ENCODE results near the gene SLC8A2. TPM values are rescaled to one million over a fixed set of nuclear protein-coding genes. Genes with fewer than 3 reads are reported as not detected.

The SLC8A2 gene
- total RNA-seq, 1 experiment from 2014 or later: not detected

GRCh38 chr19:47447470-47448359, 24.0 kb downstream of the SLC8A2 start:
- Histone ChIP-seq H3K27ac (no peak overlapping the region), H3K4me3 (no peak overlapping the region), H3K36me3 (no peaks in the 10 kb centered on the region; the same call in 1 of the 2 replicates), H3K9me3 (replicated peaks) (peaks cover 11% of the 10 kb centered on the region), H3K4me1 (replicated peaks) (peaks cover 13% of the 10 kb centered on the region), H3K27me3 (replicated peaks) (peaks cover 96% of the 10 kb centered on the region)
- DNase-seq (ENCODE audit: low read depth in 1 of 2, low spot score in 2 of 2): peak; percentile 38 to 68

- H3K27ac ChIP-seq: no peak overlapping the region
- no peak for DNase-seq (ENCODE audit: low read depth in 1 of 2, low spot score in 2 of 2)
- no peak overlapping the region for H3K4me3 ChIP-seq
- H3K27me3 ChIP-seq (replicated peaks): peaks cover 96% of the 10 kb centered on the region
- peaks cover 13% of the 10 kb centered on the region for H3K4me1 ChIP-seq (replicated peaks)
- H3K36me3 ChIP-seq: no peaks in the 10 kb centered on the region; the same call in 1 of the 2 replicates
- H3K9me3 ChIP-seq (replicated peaks): peaks cover 11% of the 10 kb centered on the region
These were observed 24.9 kb downstream of the SLC8A2 start for GRCh38 chr19:47446534-47447469.

GRCh38 chr19:47445937-47446402, 25.7 kb downstream of the SLC8A2 start:
- peaks cover 13% of the 10 kb centered on the region for H3K4me1 ChIP-seq (replicated peaks)
- no peak overlapping the region for H3K4me3 ChIP-seq

GRCh38 chr19:47445527-47445926, 26.2 kb downstream of the SLC8A2 start:
- DNase-seq (ENCODE audit: low read depth in 1 of 2, low spot score in 2 of 2): no peak
- H3K4me3 ChIP-seq: no peak overlapping the region
- no peaks in the 10 kb centered on the region; the same call in 1 of the 2 replicates for H3K36me3 ChIP-seq
- H3K4me1 ChIP-seq (replicated peaks): peaks cover 13% of the 10 kb centered on the region
- no peak overlapping the region for H3K27ac ChIP-seq
- peaks cover 93% of the 10 kb centered on the region for H3K27me3 ChIP-seq (replicated peaks)
- H3K9me3 ChIP-seq (replicated peaks): peaks cover 11% of the 10 kb centered on the region

More at GRCh38 chr19:47445937-47446402, 25.7 kb downstream of the SLC8A2 start:
- DNase-seq (ENCODE audit: low read depth in 1 of 2, low spot score in 2 of 2): no peak
- no peak overlapping the region for H3K27ac ChIP-seq
- peaks cover 94% of the 10 kb centered on the region for H3K27me3 ChIP-seq (replicated peaks)
- H3K36me3 ChIP-seq: no peaks in the 10 kb centered on the region; the same call in 1 of the 2 replicates
- H3K9me3 ChIP-seq (replicated peaks): peaks cover 11% of the 10 kb centered on the region

GRCh38 chr19:47444388-47444821, 27.3 kb downstream of the SLC8A2 start:
- Histone ChIP-seq H3K9me3 (replicated peaks) (peaks cover 11% of the 10 kb centered on the region), H3K4me1 (replicated peaks) (peaks cover 13% of the 10 kb centered on the region), H3K4me3 (no peak overlapping the region), H3K27me3 (replicated peaks) (peaks cover 88% of the 10 kb centered on the region), H3K27ac (no peak overlapping the region), H3K36me3 (no peaks in the 10 kb centered on the region; the same call in 1 of the 2 replicates)
- DNase-seq (ENCODE audit: low read depth in 1 of 2, low spot score in 2 of 2): no peak

- H3K27me3 ChIP-seq (replicated peaks): peaks cover 88% of the 10 kb centered on the region
- H3K9me3 ChIP-seq (replicated peaks): peaks cover 11% of the 10 kb centered on the region
- no peak overlapping the region for H3K27ac ChIP-seq
- no peak overlapping the region for H3K4me3 ChIP-seq
- DNase-seq (ENCODE audit: low read depth in 1 of 2, low spot score in 2 of 2): no peak
- no peaks in the 10 kb centered on the region; the same call in 1 of the 2 replicates for H3K36me3 ChIP-seq
- H3K4me1 ChIP-seq (replicated peaks): peaks cover 13% of the 10 kb centered on the region
These were observed 28.4 kb downstream of the SLC8A2 start for GRCh38 chr19:47443331-47443730.

GRCh38 chr19:47438793-47439220, 32.9 kb downstream of the SLC8A2 start:
- Histone ChIP-seq H3K9me3 (replicated peaks) (0 out of 2 replicates have a peak, but pooled peaks cover 2% of the 10 kb centered on the region), H3K4me1 (replicated peaks) (0 out of 2 replicates have a peak, but pooled peaks cover 4% of the 10 kb centered on the region), H3K27ac (no peak overlapping the region), H3K4me3 (no peak overlapping the region), H3K36me3 (no peaks in the 10 kb centered on the region), H3K27me3 (replicated peaks) (peaks cover 58% of the 10 kb centered on the region)
- no peak for DNase-seq (ENCODE audit: low read depth in 1 of 2, low spot score in 2 of 2)

GRCh38 chr19:47437500-47437899, 34.2 kb downstream of the SLC8A2 start:
- no peak for DNase-seq (ENCODE audit: low read depth in 1 of 2, low spot score in 2 of 2)
- H3K27me3 ChIP-seq (replicated peaks): peaks cover 45% of the 10 kb centered on the region

GRCh38 chr19:47436712-47437401, 34.8 kb downstream of the SLC8A2 start:
- DNase-seq (ENCODE audit: low read depth in 1 of 2, low spot score in 2 of 2): peak; percentile 64 to 80
- H3K9me3 ChIP-seq (replicated peaks): 0 out of 2 replicates have a peak, but pooled peaks cover 2% of the 10 kb centered on the region
- no peaks in the 10 kb centered on the region for H3K36me3 ChIP-seq
- H3K27ac ChIP-seq: no peak overlapping the region
- H3K4me3 ChIP-seq: no peak overlapping the region
- 0 out of 2 replicates have a peak, but pooled peaks cover 4% of the 10 kb centered on the region for H3K4me1 ChIP-seq (replicated peaks)
- H3K27me3 ChIP-seq (replicated peaks): peaks cover 39% of the 10 kb centered on the region

More at GRCh38 chr19:47437500-47437899, 34.2 kb downstream of the SLC8A2 start:
- Histone ChIP-seq H3K4me1 (replicated peaks) (0 out of 2 replicates have a peak, but pooled peaks cover 4% of the 10 kb centered on the region), H3K4me3 (no peak overlapping the region), H3K27ac (no peak overlapping the region), H3K36me3 (no peaks in the 10 kb centered on the region), H3K9me3 (replicated peaks) (0 out of 2 replicates have a peak, but pooled peaks cover 2% of the 10 kb centered on the region)

- Histone ChIP-seq H3K9me3 (replicated peaks) (0 out of 2 replicates have a peak, but pooled peaks cover 2% of the 10 kb centered on the region), H3K36me3 (no peaks in the 10 kb centered on the region), H3K27me3 (replicated peaks) (peaks cover 33% of the 10 kb centered on the region; the same call in 1 of the 2 replicates), H3K4me3 (no peak overlapping the region), H3K27ac (no peak overlapping the region), H3K4me1 (replicated peaks) (0 out of 2 replicates have a peak, but pooled peaks cover 4% of the 10 kb centered on the region)
- no peak for DNase-seq (ENCODE audit: low read depth in 1 of 2, low spot score in 2 of 2)
These were observed 35.7 kb downstream of the SLC8A2 start for GRCh38 chr19:47435883-47436417.

GRCh38 chr19:47435196-47435595, 36.5 kb downstream of the SLC8A2 start:
- Histone ChIP-seq H3K27ac (no peak overlapping the region), H3K4me3 (no peak overlapping the region), H3K4me1 (replicated peaks) (0 out of 2 replicates have a peak, but pooled peaks cover 4% of the 10 kb centered on the region), H3K9me3 (replicated peaks) (0 out of 2 replicates have a peak, but pooled peaks cover 2% of the 10 kb centered on the region), H3K27me3 (replicated peaks) (peaks cover 26% of the 10 kb centered on the region; the same call in 1 of the 2 replicates), H3K36me3 (no peaks in the 10 kb centered on the region)
- DNase-seq (ENCODE audit: low read depth in 1 of 2, low spot score in 2 of 2): no peak

GRCh38 chr19:47434088-47434487, 37.6 kb downstream of the SLC8A2 start:
- Histone ChIP-seq H3K4me3 (no peak overlapping the region), H3K9me3 (replicated peaks) (0 out of 2 replicates have a peak, but pooled peaks cover 2% of the 10 kb centered on the region), H3K36me3 (no peaks in the 10 kb centered on the region), H3K4me1 (replicated peaks) (0 out of 2 replicates have a peak, but pooled peaks cover 4% of the 10 kb centered on the region), H3K27me3 (replicated peaks) (peaks cover 20% of the 10 kb centered on the region; the same call in 1 of the 2 replicates), H3K27ac (no peak overlapping the region)
- no peak for DNase-seq (ENCODE audit: low read depth in 1 of 2, low spot score in 2 of 2)
